ENCODE data around the gene PROZ.

PROZ gene

DNA sequence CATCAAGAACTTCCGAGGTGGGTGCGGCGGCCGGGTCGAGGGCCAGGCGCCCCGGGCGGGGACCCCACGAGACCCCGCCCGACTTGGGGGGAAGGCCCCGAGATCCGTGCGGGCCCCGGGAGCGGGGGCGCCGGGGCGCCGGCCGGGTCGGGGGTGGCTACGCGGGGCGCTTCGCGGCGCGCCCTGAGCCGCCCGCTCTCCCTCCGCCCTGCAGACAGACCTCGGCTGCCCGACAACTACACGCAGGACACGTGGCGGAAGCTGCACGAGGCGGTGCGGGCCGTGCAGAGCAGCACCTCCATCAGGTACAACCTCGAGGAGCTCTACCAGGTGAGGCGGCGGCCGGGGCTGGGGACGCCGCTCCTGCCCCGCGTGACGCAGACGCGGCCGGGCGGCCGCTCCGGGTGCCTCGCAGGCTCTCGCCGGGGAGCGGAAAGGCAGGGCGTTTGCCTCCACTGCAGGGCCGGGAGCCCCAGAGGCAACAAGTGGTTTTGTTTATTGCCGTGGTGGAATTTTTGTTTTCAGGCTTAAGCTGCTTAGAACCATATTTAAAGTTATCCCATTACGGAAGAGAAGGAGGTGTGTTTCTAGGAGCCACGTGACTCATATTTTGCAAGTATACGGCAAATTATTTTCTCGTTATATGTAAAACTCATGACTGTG lies 51.4 kb downstream of the PROZ start:
- no peak for TF ChIP-seq CTCF (IDR thresholded peaks at IDR 0.05; ENCODE audit: borderline replicate concordance, control extremely low read depth, extremely low read depth, insufficient read depth, missing control alignments)
- peak; percentile 76 for DNase-seq (ENCODE audit: low spot score)
- in situ Hi-C loops (cut with MboI; ENCODE audit: low sequenced_read_pairs, unreplicated experiment), result no loop called here

DNA sequence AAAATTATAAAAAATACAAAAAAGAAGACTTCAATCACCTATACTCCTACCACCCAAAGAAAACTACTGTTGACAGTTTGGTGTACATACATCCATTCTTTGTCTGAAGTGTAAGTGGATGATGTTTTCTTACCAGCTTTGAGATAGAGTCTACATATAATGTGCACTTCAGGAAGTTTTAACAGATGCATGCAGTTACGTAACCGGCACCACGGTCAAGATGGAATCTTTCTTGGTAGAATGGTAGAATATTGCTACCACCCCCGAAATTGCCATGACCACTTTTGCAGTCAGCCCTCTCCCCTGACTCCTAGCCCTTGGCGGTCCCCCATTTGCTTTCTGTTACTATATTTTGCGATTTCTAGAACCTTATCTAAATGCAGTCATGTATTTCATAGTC lies 52.4 kb downstream of the PROZ start:
- in situ Hi-C loops (cut with MboI; ENCODE audit: low sequenced_read_pairs, unreplicated experiment), result no loop called here
- DNase-seq (ENCODE audit: low spot score), result no peak
- no peak for TF ChIP-seq CTCF (IDR thresholded peaks at IDR 0.05; ENCODE audit: borderline replicate concordance, control extremely low read depth, extremely low read depth, insufficient read depth, missing control alignments)

- in situ Hi-C loops (cut with MboI; ENCODE audit: low sequenced_read_pairs, unreplicated experiment), result no loop called here
- DNase-seq (ENCODE audit: low spot score), result no peak
- TF ChIP-seq CTCF (IDR thresholded peaks at IDR 0.05; ENCODE audit: borderline replicate concordance, control extremely low read depth, extremely low read depth, insufficient read depth, missing control alignments), result no peak
Observed at GRCh38 chr13:113211774-113212173, 53.3 kb downstream of the PROZ start.

DNA sequence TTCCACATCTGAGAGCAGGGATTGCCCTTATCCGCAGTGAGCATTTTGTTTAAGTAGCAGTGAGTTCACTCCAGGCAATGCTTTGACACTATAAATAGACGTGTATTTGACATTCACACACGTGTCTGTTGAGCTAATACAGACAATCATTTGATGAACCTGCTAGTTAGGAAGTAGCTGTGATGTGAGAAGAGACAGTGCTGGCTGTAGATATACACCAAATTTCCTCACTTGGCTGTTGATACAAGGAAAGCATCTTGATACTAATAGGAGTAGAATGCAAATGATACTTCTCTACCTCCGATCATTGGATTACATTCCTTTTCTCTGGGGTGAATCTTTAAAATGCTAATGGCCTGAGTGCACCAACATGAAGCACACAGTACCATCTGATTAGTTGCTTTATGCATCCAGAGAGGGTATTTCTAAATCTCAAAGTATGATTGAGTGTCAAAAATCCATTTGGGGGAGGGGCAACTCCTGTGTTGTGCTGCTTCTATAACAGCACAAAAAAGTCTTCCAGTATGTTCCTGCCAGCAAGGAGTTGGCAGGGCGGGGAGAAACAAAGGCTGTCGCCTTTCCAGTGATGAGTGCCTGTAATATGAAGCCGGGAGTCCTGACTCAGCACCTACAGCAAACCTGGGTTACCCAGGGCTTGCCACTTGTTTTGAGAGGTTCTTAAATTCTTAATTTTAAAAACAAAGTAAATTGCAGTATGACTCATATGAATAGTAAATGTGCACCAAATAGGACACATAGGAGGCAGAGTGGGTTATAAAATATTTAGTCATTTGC lies 58.0 kb downstream of the PROZ start:
- no peak for DNase-seq (ENCODE audit: low spot score)
- in situ Hi-C loops (cut with MboI; ENCODE audit: low sequenced_read_pairs, unreplicated experiment), result no loop called here

DNA sequence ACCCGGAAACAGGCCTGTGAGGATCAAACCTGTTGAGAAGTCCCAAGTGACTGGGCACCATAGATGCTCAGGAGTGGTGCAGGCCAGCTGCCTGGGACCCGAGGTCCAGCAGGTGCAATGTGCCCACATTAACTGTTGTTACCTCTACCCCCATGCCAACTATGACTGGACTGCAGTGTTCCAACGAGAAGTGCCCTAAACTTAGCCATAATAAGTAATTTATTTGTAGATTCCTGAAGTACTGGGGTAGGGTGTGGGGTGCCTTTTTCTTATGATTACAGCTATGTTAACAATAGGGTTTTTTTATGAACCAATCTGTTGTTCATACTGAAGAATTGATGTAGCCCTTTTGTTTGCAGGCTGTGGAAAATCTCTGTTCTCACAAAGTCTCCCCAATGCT lies 60.1 kb downstream of the PROZ start:
- in situ Hi-C loops (cut with MboI; ENCODE audit: low sequenced_read_pairs, unreplicated experiment), result no loop called here
- no peak for TF ChIP-seq CTCF (IDR thresholded peaks at IDR 0.05; ENCODE audit: borderline replicate concordance, control extremely low read depth, extremely low read depth, insufficient read depth, missing control alignments)
- DNase-seq (ENCODE audit: low spot score), result no peak

More for the DNA sequence above, 58.0 kb downstream of the PROZ start:
- no peak for TF ChIP-seq CTCF (IDR thresholded peaks at IDR 0.05; ENCODE audit: borderline replicate concordance, control extremely low read depth, extremely low read depth, insufficient read depth, missing control alignments)

GRCh38 chr13:113219256-113219940 lies 61.0 kb downstream of the PROZ start:
- in situ Hi-C loops (cut with MboI; ENCODE audit: low sequenced_read_pairs, unreplicated experiment), result no loop called here
- no peak for TF ChIP-seq CTCF (IDR thresholded peaks at IDR 0.05; ENCODE audit: borderline replicate concordance, control extremely low read depth, extremely low read depth, insufficient read depth, missing control alignments)
- DNase-seq (ENCODE audit: low spot score), result no peak
